ENCODE data around the gene RNF25.

DNA sequence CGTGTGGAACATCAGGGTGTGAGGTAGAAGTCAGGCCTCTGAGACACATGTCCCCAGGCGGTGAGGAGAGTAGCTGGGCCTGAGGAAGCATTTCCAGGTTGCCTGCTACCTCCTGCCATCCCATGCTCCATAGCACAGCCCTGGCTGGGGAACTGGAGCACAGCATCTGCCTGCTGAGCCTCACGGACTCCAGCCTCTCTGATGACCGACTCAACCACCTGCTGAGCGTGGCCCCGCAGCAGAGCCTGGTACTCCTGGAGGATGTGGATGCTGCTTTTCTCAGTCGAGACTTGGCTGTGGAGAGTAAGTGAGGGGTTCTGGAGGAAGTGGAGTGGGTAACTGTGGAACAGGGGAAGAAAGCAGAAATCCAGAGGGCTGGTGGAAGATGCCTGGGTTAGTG is 9.4 kb downstream of the RNF25 start:
- TF ChIP-seq POLR2A (IDR thresholded peaks at IDR 0.05), result no peak
- TF ChIP-seq, protein P1, sequence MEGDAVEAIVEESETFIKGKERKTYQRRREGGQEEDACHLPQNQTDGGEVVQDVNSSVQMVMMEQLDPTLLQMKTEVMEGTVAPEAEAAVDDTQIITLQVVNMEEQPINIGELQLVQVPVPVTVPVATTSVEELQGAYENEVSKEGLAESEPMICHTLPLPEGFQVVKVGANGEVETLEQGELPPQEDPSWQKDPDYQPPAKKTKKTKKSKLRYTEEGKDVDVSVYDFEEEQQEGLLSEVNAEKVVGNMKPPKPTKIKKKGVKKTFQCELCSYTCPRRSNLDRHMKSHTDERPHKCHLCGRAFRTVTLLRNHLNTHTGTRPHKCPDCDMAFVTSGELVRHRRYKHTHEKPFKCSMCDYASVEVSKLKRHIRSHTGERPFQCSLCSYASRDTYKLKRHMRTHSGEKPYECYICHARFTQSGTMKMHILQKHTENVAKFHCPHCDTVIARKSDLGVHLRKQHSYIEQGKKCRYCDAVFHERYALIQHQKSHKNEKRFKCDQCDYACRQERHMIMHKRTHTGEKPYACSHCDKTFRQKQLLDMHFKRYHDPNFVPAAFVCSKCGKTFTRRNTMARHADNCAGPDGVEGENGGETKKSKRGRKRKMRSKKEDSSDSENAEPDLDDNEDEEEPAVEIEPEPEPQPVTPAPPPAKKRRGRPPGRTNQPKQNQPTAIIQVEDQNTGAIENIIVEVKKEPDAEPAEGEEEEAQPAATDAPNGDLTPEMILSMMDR (IDR thresholded peaks at IDR 0.05), result no peak
